SU-DHL-6 (cell line): Measurements from ENCODE around the gene ATP11C.

Experiments used
- H2AFZ ChIP-seq: fragments of 200-600 bp; sonication (generic); 2 replicates; pipeline ENCODE4 v1.6.1; 2014; ENCODE audit warnings: low read depth, mild to moderate bottlenecking, moderate library complexity, mixed read lengths, antibody characterized with exemption, low read length; ENCODE audit not compliant: severe bottlenecking
- H3F3A ChIP-seq: fragments of 200-600 bp; shearing (Covaris generic); 2 replicates; pipeline ENCODE4 v1.6.0; 2016; ENCODE audit warnings: antibody characterized with exemption, mild to moderate bottlenecking; ENCODE audit not compliant: insufficient read depth
- H3K27ac ChIP-seq: fragments of 200-600 bp; sonication (generic); 2 replicates; pipeline ENCODE4 v1.5.1; 2016; ENCODE audit warnings: low read depth, mild to moderate bottlenecking, low read length, moderate library complexity, mixed read lengths
- H3K27me3 ChIP-seq: fragments of 200-600 bp; sonication (generic), shearing (Covaris generic); 2 replicates; pipeline ENCODE4 v1.6.0; 2014; ENCODE audit warnings: mild to moderate bottlenecking, low read length
- H3K36me3 ChIP-seq: fragments of 200-600 bp; sonication (generic); 2 replicates; pipeline ENCODE4 v1.6.1; 2014; ENCODE audit warnings: mild to moderate bottlenecking, low read length, mixed read lengths
- H3K4me2 ChIP-seq: fragments of 300-600, 200-600 bp; shearing (Covaris generic), sonication (generic); 2 replicates; pipeline ENCODE4 v1.6.0; 2014; ENCODE audit warnings: low read length, low read depth, mild to moderate bottlenecking; ENCODE audit not compliant: poor library complexity, severe bottlenecking
- H3K4me3 ChIP-seq: fragments of 200-600 bp; sonication (generic); 2 replicates; pipeline ENCODE4 v1.5.1; 2014; ENCODE audit warnings: antibody characterized with exemption, low read length, mild to moderate bottlenecking, mixed read lengths; ENCODE audit not compliant: insufficient read depth, poor library complexity, severe bottlenecking
- H3K79me2 ChIP-seq: fragments of 200-600 bp; sonication (generic); 2 replicates; pipeline ENCODE4 v1.6.1; 2014; ENCODE audit warnings: mild to moderate bottlenecking, low read length, moderate library complexity; ENCODE audit not compliant: insufficient read depth
- H3K9ac ChIP-seq: fragments of 200-600 bp; sonication (generic); 2 replicates; pipeline ENCODE4 v1.7.0; 2014; ENCODE audit warnings: mild to moderate bottlenecking, low read length
- H3K9me2 ChIP-seq: fragments of 200-600 bp; sonication (generic); replicated peaks from 2 replicates; pipeline ENCODE4 v1.6.1; 2014; ENCODE audit warnings: low read length; ENCODE audit not compliant: insufficient read depth
- H3K9me3 ChIP-seq: fragments of 200-600 bp; sonication (generic); 2 replicates; pipeline ENCODE4 v1.6.1; 2014; ENCODE audit warnings: low read length, mixed read lengths; ENCODE audit not compliant: insufficient read depth
- H4K20me1 ChIP-seq: fragments of 200-600 bp; sonication (generic); 2 replicates; pipeline ENCODE4 v1.6.1; 2014; ENCODE audit warnings: low read depth, mild to moderate bottlenecking, antibody characterized with exemption, low read length, moderate library complexity, mixed read lengths
- CTCF ChIP-seq: fragments of 200-600 bp; sonication (generic); IDR thresholded peaks from one replicate; pipeline ENCODE4 v1.5.1; 2017; ENCODE audit warnings: antibody characterized with exemption, mild to moderate bottlenecking, low read length, moderate library complexity; ENCODE audit not compliant: insufficient read depth, poor library complexity, severe bottlenecking
- EZH2phosphoT487 ChIP-seq: fragments of 200-600 bp; sonication (generic), shearing (Covaris generic); conservative IDR thresholded peaks from 2 replicates; pipeline ENCODE4 v1.6.1; 2018; ENCODE audit warnings: mild to moderate bottlenecking, antibody characterized with exemption, low read length, moderate library complexity, mixed read lengths

ATP11C gene

DNA sequence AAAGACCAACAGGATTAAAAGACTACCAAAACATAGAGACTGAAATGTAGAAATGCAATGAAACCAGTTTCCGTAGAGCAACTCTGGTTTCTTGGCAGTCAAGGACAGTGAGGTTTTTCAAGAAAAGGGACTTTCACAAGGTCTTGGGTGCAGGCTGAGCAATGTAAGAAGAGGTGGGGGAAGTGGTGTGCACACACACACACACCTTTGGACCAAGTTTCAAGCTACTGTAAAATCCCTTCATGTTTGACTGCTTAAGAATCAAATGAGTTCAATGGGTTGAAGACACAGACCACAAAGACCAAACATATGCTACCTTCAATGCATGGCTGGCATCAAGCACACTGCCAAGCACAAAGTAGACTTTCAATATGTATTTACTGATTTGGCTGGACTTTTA lies 207.1 kb downstream of the ATP11C start:
- H3K27ac ChIP-seq = no peak overlapping the region
- no peaks in the 10 kb centered on the region for H4K20me1 ChIP-seq
- H3K36me3 ChIP-seq = no peaks in the 10 kb centered on the region
- H3K27me3 ChIP-seq = no peaks in the 10 kb centered on the region
- no peak overlapping the region for H3K4me3 ChIP-seq
- no peaks in the 10 kb centered on the region for H3K9me2 ChIP-seq
- H3K9ac ChIP-seq = no peak overlapping the region
- no peaks in the 10 kb centered on the region for H3F3A ChIP-seq
- H3K9me3 ChIP-seq = no peaks in the 10 kb centered on the region
- TF ChIP-seq EZH2phosphoT487 (no peak), CTCF (no peak)
- H3K79me2 ChIP-seq = no peaks in the 10 kb centered on the region
- no peak overlapping the region for H2AFZ ChIP-seq
- H3K4me2 ChIP-seq = no peak overlapping the region

DNA sequence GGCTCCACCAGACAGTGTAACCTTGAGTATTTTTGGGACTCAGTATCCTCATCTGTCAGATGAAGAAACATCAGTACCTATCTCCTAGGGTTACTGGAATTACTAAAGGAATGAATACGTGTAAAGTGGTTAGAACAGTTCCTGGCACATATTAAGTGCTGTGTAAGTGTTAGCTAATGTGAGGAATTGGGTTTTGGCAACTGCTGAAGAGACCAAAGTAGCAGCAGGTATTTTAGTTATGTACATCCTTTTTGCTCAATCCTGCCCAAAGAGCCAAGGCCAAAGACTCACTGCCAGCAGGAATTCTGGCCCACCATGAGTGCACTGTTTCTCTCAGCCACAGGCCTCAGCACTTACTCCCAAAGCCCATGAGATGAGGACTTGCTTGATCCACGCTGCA lies 208.2 kb downstream of the ATP11C start:
- no peak overlapping the region for H3K4me2 ChIP-seq
- TF ChIP-seq EZH2phosphoT487 (no peak), CTCF (no peak)
- H2AFZ ChIP-seq = no peak overlapping the region
- H3K27me3 ChIP-seq = no peaks in the 10 kb centered on the region
- no peak overlapping the region for H3K27ac ChIP-seq
- H3K9me2 ChIP-seq = no peaks in the 10 kb centered on the region
- no peaks in the 10 kb centered on the region for H3K36me3 ChIP-seq
- no peaks in the 10 kb centered on the region for H3K79me2 ChIP-seq
- H4K20me1 ChIP-seq = no peaks in the 10 kb centered on the region
- H3K4me3 ChIP-seq = no peak overlapping the region
- no peaks in the 10 kb centered on the region for H3K9me3 ChIP-seq
- H3F3A ChIP-seq = no peaks in the 10 kb centered on the region
- no peak overlapping the region for H3K9ac ChIP-seq

DNA sequence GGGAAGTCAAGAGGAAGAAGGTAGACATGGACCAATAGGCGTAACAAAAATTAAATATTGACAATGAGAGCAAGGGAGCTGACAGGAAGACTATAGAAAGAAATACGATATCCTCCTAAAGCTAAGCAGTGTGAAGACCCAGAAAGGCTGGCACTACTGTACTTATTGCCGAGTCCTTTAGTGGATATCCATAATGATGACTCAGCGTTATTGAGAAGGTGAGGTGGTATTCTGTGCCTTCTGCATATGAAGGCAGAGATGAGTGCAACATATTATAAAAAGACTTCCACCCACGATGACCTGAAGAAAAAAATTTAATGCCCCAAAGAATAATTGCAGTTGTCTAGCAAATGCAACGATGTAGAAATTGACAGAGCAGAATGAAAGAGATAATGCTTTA lies 211.9 kb downstream of the ATP11C start:
- H3K9me3 ChIP-seq = no peaks in the 10 kb centered on the region
- no peaks in the 10 kb centered on the region for H4K20me1 ChIP-seq
- no peaks in the 10 kb centered on the region for H3K79me2 ChIP-seq
- H3K9me2 ChIP-seq = no peaks in the 10 kb centered on the region
- no peak overlapping the region for H3K4me3 ChIP-seq
- no peak overlapping the region for H2AFZ ChIP-seq
- no peak overlapping the region for H3K27ac ChIP-seq
- H3K9ac ChIP-seq = no peak overlapping the region
- no peaks in the 10 kb centered on the region for H3F3A ChIP-seq
- H3K36me3 ChIP-seq = no peaks in the 10 kb centered on the region
- TF ChIP-seq EZH2phosphoT487 = no peak
- TF ChIP-seq CTCF = no peak
- no peak overlapping the region for H3K4me2 ChIP-seq
- H3K27me3 ChIP-seq = no peaks in the 10 kb centered on the region

DNA sequence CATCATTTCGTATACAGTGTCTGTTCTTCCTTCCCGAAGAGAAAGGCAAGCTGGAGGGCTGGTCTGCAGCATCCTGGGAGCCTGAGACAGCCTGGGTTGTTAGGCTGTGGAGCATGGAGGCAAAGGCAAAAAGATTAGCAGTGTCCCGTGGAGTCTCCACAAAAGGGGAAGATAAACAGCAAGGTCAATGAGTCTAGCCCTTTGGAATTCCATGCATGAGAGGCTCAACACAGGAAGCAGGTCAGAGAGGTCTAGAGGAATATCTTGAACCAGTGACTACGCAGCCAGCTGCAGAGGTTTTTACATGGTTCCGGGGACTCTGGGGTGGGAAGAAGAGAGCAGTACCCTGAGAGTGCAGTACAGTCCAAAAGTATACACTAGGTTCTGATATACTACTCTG lies 212.7 kb downstream of the ATP11C start:
- no peaks in the 10 kb centered on the region for H3K9me2 ChIP-seq
- no peaks in the 10 kb centered on the region for H3K36me3 ChIP-seq
- no peak overlapping the region for H3K27ac ChIP-seq
- H3K9me3 ChIP-seq = no peaks in the 10 kb centered on the region
- no peaks in the 10 kb centered on the region for H4K20me1 ChIP-seq
- TF ChIP-seq EZH2phosphoT487 (no peak), CTCF (no peak)
- H3K4me2 ChIP-seq = no peak overlapping the region
- no peak overlapping the region for H3K4me3 ChIP-seq
- no peak overlapping the region for H3K9ac ChIP-seq
- H2AFZ ChIP-seq = no peak overlapping the region
- H3K79me2 ChIP-seq = no peaks in the 10 kb centered on the region
- H3K27me3 ChIP-seq = no peaks in the 10 kb centered on the region
- no peaks in the 10 kb centered on the region for H3F3A ChIP-seq
